Measurements from ENCODE around the gene CEP78.
"Not testable (repeated sequence)": the region's sequence is repeated elsewhere in the genome, so short reads cannot be mapped to it uniquely, and the experiment has no call there.

Gene CEP78

GRCh38 chr9:78238046-78239038, 2.5 kb downstream of the CEP78 start:
- no peak for FAIRE-seq

GRCh38 chr9:78239506-78239905, 3.6 kb downstream of the CEP78 start:
- no peak for FAIRE-seq

- no peak for FAIRE-seq
Measured at GRCh38 chr9:78242041-78242440, 6.2 kb downstream of the CEP78 start.

GRCh38 chr9:78243130-78243529, 7.3 kb downstream of the CEP78 start:
- no peak for FAIRE-seq

GRCh38 chr9:78245401-78245800, 9.5 kb downstream of the CEP78 start:
- FAIRE-seq, result no peak

- FAIRE-seq, result no peak
Measured at GRCh38 chr9:78248635-78249034, 12.8 kb downstream of the CEP78 start.

- FAIRE-seq, result peak; percentile 72
Measured at GRCh38 chr9:78249542-78249941, 13.7 kb downstream of the CEP78 start.

GRCh38 chr9:78252616-78253015, 16.7 kb downstream of the CEP78 start:
- FAIRE-seq, result peak; percentile 70

GRCh38 chr9:78253285-78253684, 17.4 kb downstream of the CEP78 start:
- FAIRE-seq, result no peak

- peak; percentile 98 for FAIRE-seq
Measured at GRCh38 chr9:78261403-78262001, 25.6 kb downstream of the CEP78 start.

- no peak for FAIRE-seq
Measured at GRCh38 chr9:78262655-78263054, 26.8 kb downstream of the CEP78 start.

- FAIRE-seq, result no peak
Measured at GRCh38 chr9:78267889-78268288, 32.0 kb downstream of the CEP78 start.

- FAIRE-seq, result no peak
Measured at GRCh38 chr9:78269784-78270183, 33.9 kb downstream of the CEP78 start.

- no peak for FAIRE-seq
Measured at GRCh38 chr9:78272307-78272706, 36.4 kb downstream of the CEP78 start.

GRCh38 chr9:78273761-78274160, 37.9 kb downstream of the CEP78 start:
- no peak for FAIRE-seq

GRCh38 chr9:78278177-78278777, 42.4 kb downstream of the CEP78 start:
- no peak for FAIRE-seq

GRCh38 chr9:78278801-78279200, 42.9 kb downstream of the CEP78 start:
- FAIRE-seq, result no peak

- no peak for FAIRE-seq
Measured at GRCh38 chr9:78280982-78281668, 45.2 kb downstream of the CEP78 start.

- FAIRE-seq, result not testable (repeated sequence)
Measured at GRCh38 chr9:78284181-78284580, 48.3 kb downstream of the CEP78 start.

GRCh38 chr9:78286125-78286524, 50.2 kb downstream of the CEP78 start:
- no peak for FAIRE-seq

- no peak for FAIRE-seq
Measured at GRCh38 chr9:78286946-78287388, 51.1 kb downstream of the CEP78 start.

- FAIRE-seq, result no peak
Measured at GRCh38 chr9:78288214-78288892, 52.5 kb downstream of the CEP78 start.
